Activated CD8-positive, alpha-beta memory T cell treated with anti-CD3 and anti-CD28 coated beads, Interleukin-2, amount 50 U/mL, for 24 hours (primary cell): Measurements from ENCODE around the gene PPP5C.
"Not testable (repeated sequence)": the region's sequence is repeated elsewhere in the genome, so short reads cannot be mapped to it uniquely, and the experiment has no call there.

ENCODE experiments used
- DNase-seq: peaks from one replicate; pipeline ENCODE4 v3.0.0-alpha.2; 2020; ENCODE audit errors: extremely low read depth

PPP5C gene

DNA sequence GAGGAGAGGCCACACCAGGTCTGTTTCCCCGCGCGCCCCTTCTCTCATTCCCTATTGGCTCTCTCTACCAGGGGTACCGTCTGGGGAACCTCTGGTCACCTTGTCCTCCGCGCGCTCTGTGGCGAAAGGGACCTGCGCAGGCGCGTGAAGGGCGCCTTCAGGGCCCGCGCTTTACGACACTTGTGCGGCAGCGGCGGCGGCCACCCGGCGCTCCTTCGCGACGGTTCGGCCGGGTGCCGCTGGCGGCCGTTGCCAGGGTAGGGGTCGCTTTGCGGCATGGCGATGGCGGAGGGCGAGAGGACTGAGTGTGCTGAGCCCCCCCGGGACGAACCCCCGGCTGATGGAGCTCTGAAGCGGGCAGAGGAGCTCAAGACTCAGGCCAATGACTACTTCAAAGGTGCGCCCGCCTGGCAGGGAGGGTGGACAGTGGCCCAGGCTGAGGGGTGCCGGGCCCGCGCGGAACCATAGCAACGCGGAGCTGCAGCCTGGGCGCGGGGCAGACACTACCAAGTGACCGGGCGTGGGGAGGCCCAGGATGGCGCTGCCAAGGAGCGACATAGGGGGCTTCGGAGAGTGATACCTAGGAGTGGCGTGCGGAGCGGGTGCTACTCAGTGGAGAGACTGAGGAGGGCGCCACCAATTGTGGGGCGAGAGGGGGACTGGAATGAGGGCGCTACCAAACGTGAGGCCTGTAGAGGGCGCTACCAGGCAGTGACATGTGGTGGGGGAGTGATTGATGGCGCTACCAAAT, at the start of gene PPP5C:
Gene PPP5C, plus strand, starts transcription at position 267 of the 751 bp plus-strand sequence. Its CDS starts 10 bp downstream, at position 277.
- peak; percentile 68 for DNase-seq

- no peak for DNase-seq
Measured at GRCh38 chr19:46297700-46298478, 49.0 kb upstream of the PPP5C start.

DNA sequence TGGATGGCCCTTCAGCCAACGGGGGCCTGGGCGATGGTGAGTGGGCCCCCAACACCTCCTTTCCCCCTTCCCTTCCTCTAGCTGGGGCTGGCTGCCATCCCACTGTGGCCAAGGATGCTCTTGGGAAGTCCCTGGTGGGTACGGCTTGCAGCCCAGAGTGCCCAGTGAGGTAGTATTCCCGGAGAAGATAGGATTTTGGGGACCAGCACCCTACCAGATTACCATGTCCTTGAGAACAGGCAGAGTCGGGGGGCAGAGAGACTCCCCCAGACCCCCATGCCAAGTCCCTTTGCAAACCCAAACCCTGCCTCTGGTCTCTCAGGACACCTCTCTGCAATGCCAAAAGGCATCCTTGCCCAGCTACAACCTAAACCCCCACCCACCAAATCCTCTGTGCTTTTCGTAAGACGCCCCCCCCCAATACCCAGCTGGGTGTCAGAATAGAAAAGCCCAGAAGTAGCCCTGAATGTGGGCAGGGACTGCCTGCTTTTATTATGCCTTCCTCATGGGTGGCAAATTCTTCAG, 48.3 kb upstream of the PPP5C start:
- DNase-seq = no peak

GRCh38 chr19:46299004-46299509, 47.8 kb upstream of the PPP5C start:
- no peak for DNase-seq

GRCh38 chr19:46299695-46300094, 47.2 kb upstream of the PPP5C start:
- DNase-seq = no peak

DNA sequence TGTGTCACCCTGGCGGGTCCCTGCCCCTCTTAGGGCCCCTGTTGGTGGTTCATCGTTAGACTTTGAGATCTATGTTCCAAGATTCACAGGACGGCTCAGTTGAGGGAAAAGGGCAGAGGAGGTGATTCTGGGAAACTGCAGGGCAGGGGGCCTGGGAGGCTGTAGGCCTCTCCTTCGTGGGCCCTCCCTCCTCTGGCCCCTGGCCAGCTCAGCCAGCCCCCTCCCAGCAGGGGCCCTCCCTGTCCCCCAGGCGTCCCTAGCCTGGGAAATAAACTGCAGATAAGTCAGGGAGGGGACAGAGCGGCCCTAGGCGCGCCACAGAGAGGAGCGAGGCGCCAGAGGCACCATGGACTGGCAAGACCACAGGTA, 43.6 kb upstream of the PPP5C start:
- DNase-seq = no peak

DNA sequence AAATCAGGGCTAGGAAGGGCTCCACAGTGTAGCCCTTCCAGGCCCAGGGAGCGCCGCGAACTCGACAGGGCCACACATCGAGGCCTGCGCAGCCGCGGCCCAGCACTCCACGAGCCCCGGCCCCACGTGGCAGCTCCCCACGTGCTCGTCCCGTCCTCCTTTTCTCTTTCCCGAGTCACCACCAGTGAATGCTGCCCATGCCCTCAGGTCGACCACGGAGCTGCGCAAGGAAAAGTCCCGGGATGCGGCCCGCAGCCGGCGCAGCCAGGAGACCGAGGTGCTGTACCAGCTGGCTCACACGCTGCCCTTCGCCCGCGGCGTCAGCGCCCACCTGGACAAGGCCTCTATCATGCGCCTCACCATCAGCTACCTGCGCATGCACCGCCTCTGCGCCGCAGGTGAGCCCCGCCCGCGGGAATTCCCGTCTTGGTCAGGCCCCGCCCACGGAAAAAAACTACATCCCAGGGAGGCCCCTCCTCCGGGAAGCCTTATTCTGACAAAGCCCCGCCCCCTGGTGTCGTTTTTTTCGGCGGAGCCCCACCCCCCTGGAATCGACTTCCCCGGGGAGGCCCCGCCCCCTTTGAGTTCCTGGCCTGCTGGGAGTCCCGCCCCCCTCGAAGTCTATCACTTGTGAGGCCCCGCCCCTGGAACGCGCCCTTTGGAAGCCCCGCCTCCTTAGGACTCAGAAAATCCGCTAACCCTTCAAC, 43.0 kb upstream of the PPP5C start:
- DNase-seq = no peak

- no peak for DNase-seq
Measured at GRCh38 chr19:46306501-46306900, 40.4 kb upstream of the PPP5C start.

DNA sequence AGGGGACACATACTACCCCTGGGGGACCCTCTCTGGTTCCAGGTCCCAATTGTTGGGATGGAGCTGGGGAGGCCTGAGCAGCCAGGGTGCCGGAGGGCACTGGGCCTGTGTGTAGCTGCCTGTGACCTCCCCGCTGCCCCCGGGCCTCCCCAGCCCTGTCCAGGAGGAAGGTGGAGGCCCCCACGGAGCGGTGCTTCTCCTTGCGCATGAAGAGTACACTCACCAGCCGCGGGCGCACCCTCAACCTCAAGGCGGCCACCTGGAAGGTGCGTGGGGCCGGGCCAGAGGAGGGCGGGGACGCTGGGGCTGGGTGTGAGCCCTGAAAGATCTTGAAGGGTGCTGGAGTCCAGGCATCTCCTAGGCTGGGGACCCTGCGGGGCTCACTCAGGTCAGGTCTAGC, 38.4 kb upstream of the PPP5C start:
- no peak for DNase-seq

- no peak for DNase-seq
Measured at GRCh38 chr19:46309056-46309455, 37.8 kb upstream of the PPP5C start.

- DNase-seq = no peak
Measured at GRCh38 chr19:46311444-46311843, 35.4 kb upstream of the PPP5C start.

GRCh38 chr19:46313540-46314469, 33.1 kb upstream of the PPP5C start:
- not testable (repeated sequence) for DNase-seq

DNA sequence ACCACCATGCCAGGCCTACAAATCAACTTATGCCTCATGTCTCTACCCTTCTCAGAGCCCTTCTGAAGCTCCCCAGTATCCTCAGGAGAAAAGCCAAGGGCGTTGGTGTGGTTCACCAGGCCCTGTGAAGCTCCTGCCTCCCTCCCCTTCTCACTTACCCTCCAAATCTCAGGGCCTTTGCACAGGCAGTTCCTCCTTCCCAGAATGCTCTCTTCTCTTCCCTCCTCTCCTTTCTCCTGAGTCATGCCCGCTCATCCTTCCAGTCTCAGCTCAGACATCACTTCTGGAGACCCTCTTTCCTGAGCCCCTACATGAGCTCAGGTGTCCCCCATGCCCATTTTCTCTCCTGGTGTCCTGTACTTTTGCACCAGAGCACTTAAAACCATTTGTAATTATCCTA, 29.5 kb upstream of the PPP5C start:
- DNase-seq = no peak

GRCh38 chr19:46319613-46320012, 27.3 kb upstream of the PPP5C start:
- DNase-seq = no peak

DNA sequence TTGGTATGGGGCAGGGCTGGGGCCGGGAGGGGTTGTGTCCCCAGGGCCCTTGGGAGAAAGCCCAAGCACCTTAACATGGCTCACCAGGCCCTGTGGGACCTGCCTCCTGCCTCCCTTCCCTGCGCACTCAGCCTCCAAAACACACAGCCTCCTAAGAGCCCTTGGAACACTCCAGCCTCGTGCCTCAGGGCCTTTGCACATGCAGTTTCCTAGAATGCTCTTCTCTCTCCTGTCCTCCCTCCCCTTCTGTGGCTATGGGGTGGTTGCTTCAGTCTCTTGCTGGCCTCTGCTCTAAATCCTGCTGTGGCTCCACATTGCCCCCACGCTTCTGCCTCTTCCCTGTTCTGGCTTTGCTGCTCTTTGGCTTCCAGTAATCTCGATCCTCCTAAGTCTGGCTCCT, 26.3 kb upstream of the PPP5C start:
- no peak for DNase-seq

GRCh38 chr19:46321653-46322052, 25.2 kb upstream of the PPP5C start:
- DNase-seq = no peak

GRCh38 chr19:46323227-46323626, 23.7 kb upstream of the PPP5C start:
- not testable (repeated sequence) for DNase-seq

GRCh38 chr19:46324277-46324676, 22.6 kb upstream of the PPP5C start:
- no peak for DNase-seq

DNA sequence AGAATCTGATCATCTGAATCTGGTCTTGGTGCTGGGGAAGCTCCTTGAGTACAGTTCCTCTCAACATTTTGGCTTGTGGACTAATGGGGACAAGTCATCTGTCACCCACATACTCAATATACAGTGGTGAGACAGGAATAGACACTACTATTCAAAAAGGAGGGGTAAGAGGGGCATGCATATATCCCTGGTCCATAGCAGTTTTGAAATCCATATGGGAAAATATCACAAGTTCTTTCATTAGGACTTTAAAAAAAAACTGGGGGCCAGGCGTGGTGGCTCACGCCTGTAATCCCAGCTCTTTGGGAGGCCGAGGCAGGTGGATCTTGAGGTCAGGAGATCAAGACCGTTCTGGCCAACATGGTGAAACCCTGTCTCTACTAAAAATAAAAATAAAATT, 20.3 kb upstream of the PPP5C start:
- DNase-seq = no peak

DNA sequence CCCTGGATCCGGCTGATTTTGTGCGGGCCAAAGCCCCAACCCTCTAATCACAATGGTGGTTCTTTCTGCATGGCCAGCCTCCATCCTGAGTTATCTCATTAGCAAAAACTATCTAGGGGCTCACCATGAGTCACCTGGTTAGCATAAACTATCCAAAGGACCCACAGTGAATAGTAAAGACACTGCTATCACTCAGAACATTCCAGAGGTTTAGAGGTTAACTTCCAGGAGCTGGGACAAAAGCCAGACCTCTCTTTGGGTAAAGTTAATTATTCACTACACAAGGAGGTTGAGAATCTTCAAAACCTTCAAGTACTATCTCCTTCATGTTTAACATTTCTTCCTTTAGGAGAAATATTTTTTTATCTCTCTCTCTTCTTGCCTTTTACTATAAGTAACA, 18.8 kb upstream of the PPP5C start:
- no peak for DNase-seq

GRCh38 chr19:46330319-46330918, 16.5 kb upstream of the PPP5C start:
- no peak for DNase-seq
